ENCODE data around the gene SMG6. TPM values are rescaled to one million over a fixed set of nuclear protein-coding genes. Genes with fewer than 3 reads are reported as not detected.
A peak's percentile ranks its signal among the peaks of the same experiment; 100 is the strongest.

Gene SMG6
- total RNA-seq, 1 donor from 2014 or later = 47.7 TPM

DNA sequence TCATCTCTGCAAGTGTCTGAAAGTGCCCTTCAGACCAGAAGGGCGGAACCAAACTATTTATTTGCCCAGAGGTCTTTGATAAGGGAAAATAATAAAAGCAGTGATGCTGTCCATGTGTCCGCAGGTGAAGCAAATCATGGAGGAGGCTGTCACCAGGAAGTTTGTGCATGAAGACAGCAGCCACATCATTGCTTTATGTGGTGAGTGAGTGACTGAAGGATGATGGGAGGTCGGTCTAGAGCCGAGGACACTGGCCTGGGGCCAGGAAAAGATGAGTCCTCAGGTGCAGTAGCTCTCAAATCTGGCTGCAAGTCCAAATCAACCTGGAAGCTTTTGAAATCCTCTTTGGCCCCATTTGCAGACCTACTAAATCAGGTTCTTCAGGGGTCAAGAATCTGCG, 39.8 kb upstream of the SMG6 start:
- TF ChIP-seq, protein P1, sequence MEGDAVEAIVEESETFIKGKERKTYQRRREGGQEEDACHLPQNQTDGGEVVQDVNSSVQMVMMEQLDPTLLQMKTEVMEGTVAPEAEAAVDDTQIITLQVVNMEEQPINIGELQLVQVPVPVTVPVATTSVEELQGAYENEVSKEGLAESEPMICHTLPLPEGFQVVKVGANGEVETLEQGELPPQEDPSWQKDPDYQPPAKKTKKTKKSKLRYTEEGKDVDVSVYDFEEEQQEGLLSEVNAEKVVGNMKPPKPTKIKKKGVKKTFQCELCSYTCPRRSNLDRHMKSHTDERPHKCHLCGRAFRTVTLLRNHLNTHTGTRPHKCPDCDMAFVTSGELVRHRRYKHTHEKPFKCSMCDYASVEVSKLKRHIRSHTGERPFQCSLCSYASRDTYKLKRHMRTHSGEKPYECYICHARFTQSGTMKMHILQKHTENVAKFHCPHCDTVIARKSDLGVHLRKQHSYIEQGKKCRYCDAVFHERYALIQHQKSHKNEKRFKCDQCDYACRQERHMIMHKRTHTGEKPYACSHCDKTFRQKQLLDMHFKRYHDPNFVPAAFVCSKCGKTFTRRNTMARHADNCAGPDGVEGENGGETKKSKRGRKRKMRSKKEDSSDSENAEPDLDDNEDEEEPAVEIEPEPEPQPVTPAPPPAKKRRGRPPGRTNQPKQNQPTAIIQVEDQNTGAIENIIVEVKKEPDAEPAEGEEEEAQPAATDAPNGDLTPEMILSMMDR (IDR thresholded peaks at IDR 0.05; ENCODE audit: unreplicated experiment) = no peak
- H3K4me3 Mint-ChIP-seq (ENCODE audit: low read depth) = no peak overlapping the region
- H3K9me3 Mint-ChIP-seq (ENCODE audit: low read depth) = no peaks in the 10 kb centered on the region
- H3K36me3 Mint-ChIP-seq (ENCODE audit: insufficient read depth) = peaks cover 5% of the 10 kb centered on the region
- no peak overlapping the region for H3K27ac Mint-ChIP-seq
- DNase-seq (ENCODE audit: low spot score, unreplicated experiment) = no peak
- H3K4me1 Mint-ChIP-seq (ENCODE audit: low read depth) = peaks cover 12% of the 10 kb centered on the region
- H3K27me3 Mint-ChIP-seq = no peaks in the 10 kb centered on the region

DNA sequence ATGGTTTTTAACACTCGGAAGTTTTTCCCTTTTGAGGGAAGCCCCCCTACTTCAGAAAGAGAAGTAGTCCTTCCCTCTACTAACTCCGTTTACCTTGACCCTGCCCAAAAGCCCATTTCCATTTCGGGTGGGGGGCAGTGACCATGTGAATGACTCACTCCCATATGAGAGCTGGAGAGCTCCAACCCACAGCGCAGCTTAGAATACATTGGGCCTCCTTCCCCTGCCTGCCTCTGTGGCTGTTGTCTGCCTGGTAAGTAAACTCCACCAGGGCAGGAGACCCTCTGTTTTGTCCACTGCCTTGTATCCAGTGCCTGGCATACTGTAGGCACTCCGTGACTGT, 34.7 kb upstream of the SMG6 start:
- H3K27me3 Mint-ChIP-seq = no peaks in the 10 kb centered on the region
- no peak for DNase-seq (ENCODE audit: low spot score, unreplicated experiment)
- H3K4me3 Mint-ChIP-seq (ENCODE audit: low read depth) = peak overlapping the region; percentile 82
- TF ChIP-seq, protein P1 (IDR thresholded peaks at IDR 0.05; ENCODE audit: unreplicated experiment) = no peak
- H3K4me1 Mint-ChIP-seq (ENCODE audit: low read depth) = peaks cover 15% of the 10 kb centered on the region
- H3K27ac Mint-ChIP-seq = peak overlapping the region; percentile 85
- no peaks in the 10 kb centered on the region for H3K9me3 Mint-ChIP-seq (ENCODE audit: low read depth)
- peaks cover 8% of the 10 kb centered on the region for H3K36me3 Mint-ChIP-seq (ENCODE audit: insufficient read depth)

DNA sequence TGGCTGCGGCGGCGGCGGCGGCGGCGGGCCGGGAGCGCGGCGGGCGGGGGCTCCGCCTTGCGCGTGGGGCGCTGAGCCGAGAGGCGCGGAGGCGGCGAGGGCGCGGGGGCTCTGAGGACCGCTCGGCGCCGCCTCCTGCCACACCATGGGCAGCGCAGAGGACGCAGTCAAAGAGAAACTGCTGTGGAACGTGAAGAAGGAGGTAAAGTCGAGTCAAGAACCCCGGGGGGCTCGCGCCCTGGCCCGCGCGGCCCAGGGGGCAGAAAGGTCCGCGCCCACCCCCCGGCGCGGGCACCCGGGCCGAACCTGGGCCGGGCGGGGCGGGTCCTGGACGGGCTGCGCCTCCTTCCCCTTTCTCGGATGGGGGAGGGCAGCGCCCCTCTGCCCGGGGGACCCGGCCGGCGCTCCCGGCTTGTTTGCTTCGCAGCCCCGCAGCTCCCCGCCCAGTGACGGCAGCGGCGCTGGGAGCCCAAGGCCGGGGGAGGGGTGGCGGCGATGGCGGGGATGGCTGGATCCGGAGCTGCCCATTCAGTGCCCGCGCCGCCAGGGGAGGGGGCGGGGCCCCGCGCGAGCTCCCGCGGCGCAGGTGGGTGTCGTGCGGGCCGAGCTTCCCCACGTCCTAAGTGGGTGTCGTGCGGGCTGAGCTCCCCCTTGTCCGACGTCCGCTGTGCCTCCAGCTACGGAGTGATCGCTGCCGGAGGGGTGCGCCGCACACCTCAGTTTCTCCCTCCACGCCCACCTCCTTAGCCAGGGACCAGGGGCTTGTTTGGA, 34.1 kb upstream of the SMG6 start:
- Mint-ChIP-seq H3K4me3 (ENCODE audit: low read depth) (peak overlapping the region; percentile 98), H3K36me3 (ENCODE audit: insufficient read depth) (peaks cover 8% of the 10 kb centered on the region), H3K4me1 (ENCODE audit: low read depth) (peaks cover 15% of the 10 kb centered on the region), H3K27me3 (no peaks in the 10 kb centered on the region), H3K9me3 (ENCODE audit: low read depth) (no peaks in the 10 kb centered on the region), H3K27ac (peak overlapping the region; percentile 85)
- DNase-seq (ENCODE audit: low spot score, unreplicated experiment) = peak; percentile 53
- TF ChIP-seq, protein P1 (IDR thresholded peaks at IDR 0.05; ENCODE audit: unreplicated experiment) = no peak

DNA sequence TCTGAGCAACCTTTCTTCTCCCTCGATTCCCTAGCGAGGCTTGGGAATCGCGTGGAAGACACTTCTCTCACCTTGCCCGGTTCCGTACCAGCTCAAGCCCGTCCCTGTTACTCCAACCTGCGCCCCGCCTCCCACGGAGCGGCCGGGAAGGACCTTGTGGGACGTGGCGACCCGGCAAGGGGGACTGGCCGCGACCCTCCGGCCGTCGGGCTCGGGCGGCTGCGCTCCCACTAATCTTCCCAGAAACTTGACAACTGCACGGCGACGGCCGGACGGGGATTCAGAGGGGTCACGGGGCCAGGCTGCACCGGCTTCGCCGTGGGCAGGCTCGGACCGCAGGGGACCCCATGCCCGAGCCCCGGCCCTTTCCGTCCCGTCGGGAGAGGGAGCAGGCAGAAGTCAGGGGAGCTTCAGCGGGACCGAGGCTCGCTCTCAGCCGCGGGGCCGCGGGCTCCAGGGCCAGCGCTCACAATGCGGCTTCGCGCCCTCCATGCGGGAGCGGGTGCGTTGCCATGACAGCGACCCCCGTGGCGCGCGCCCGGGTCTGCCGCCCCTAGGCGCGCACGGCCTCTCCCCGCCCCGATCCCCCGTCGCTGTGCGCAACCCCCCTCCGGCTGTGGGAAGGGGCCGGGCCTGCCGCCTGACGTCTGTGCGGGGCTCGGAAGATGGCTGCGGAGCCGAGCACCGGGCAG, 33.4 kb upstream of the SMG6 start, which contains the start of gene SGSM2:
TSS of gene SGSM2 (plus strand) at position 650 of the 692 bp plus-strand sequence. CDS start 188 bp downstream, outside the sequence.
- Mint-ChIP-seq H3K27ac (peak within 1 kb of the TSS; percentile 96), H3K4me3 (ENCODE audit: low read depth) (peak within 1 kb of the TSS; percentile 98), H3K9me3 (ENCODE audit: low read depth) (no peaks in the 10 kb centered on the region), H3K4me1 (ENCODE audit: low read depth) (peaks cover 15% of the 10 kb centered on the region), H3K27me3 (no peaks in the 10 kb centered on the region), H3K36me3 (ENCODE audit: insufficient read depth) (peaks cover 8% of the 10 kb centered on the region)
- TF ChIP-seq, protein P1 (IDR thresholded peaks at IDR 0.05; ENCODE audit: unreplicated experiment) = no peak
- peak; percentile 69 for DNase-seq (ENCODE audit: low spot score, unreplicated experiment)

DNA sequence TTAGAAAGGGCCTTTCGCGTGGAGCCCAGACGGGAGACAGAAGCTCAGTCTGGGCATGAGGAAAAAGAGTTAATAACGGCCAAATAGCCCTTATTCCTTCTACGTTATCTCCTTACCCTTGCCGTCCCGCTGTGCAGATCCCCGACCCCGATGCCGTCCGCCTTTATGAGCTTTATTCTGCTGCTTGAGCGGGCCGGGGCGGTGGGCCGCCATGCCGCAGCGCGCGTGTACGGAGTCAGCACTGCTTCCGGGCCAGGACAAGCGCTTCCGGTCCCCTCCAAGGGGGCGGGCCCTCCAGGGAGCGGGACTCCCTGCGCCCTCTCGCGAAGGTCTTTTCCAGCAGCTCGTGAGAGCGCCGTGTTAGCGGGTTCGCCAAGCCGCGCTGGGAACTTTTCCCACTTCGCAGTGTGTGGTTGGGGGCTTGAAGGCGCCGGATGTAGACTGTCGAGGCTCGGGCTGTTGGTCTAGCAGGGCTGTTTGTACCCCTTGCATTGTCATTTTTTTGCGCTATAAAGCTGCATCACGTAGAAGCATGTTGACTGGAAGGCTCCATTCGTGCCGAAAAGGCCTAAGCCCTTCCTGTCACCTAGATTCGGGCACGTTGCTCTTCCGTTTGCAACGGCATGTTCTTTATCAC, 32.7 kb upstream of the SMG6 start, which contains the start of gene TSR1:
TSS of gene TSR1 (minus strand) at position 243 of the 637 bp plus-strand sequence. CDS start at position 213, 30 bp downstream.
- H3K4me3 Mint-ChIP-seq (ENCODE audit: low read depth) = peak within 1 kb of the TSS; percentile 98
- peaks cover 6% of the 10 kb centered on the region for H3K36me3 Mint-ChIP-seq (ENCODE audit: insufficient read depth)
- TF ChIP-seq, protein P1 (IDR thresholded peaks at IDR 0.05; ENCODE audit: unreplicated experiment) = peak; percentile 18
- peaks cover 15% of the 10 kb centered on the region for H3K4me1 Mint-ChIP-seq (ENCODE audit: low read depth)
- H3K9me3 Mint-ChIP-seq (ENCODE audit: low read depth) = no peaks in the 10 kb centered on the region
- H3K27me3 Mint-ChIP-seq = no peaks in the 10 kb centered on the region
- DNase-seq (ENCODE audit: low spot score, unreplicated experiment) = peak; percentile 81
- H3K27ac Mint-ChIP-seq = peak within 1 kb of the TSS; percentile 96
